ENCODE results near the gene ATXN1.

ATXN1 gene

GRCh38 chr6:16782278-16782677 is 21.0 kb upstream of the ATXN1 start:
- no peak for DNase-seq

GRCh38 chr6:16781348-16782169 is 20.3 kb upstream of the ATXN1 start:
- no peak for DNase-seq

- no peak for DNase-seq
These were observed 17.3 kb upstream of the ATXN1 start for GRCh38 chr6:16778521-16778920.

GRCh38 chr6:16777794-16778193 is 16.5 kb upstream of the ATXN1 start:
- DNase-seq, result no peak

GRCh38 chr6:16776394-16777017 is 15.2 kb upstream of the ATXN1 start:
- no peak for DNase-seq

GRCh38 chr6:16774437-16774836 is 13.2 kb upstream of the ATXN1 start:
- no peak for DNase-seq

GRCh38 chr6:16773362-16773761 is 12.1 kb upstream of the ATXN1 start:
- no peak for DNase-seq

- DNase-seq, result peak; percentile 54
These were observed 9.7 kb upstream of the ATXN1 start for GRCh38 chr6:16770701-16771569.

GRCh38 chr6:16769986-16770376 is 8.7 kb upstream of the ATXN1 start:
- DNase-seq, result no peak

- peak; percentile 74 for DNase-seq
These were observed 8.1 kb upstream of the ATXN1 start for GRCh38 chr6:16769131-16769985.

GRCh38 chr6:16768477-16768830 is 7.2 kb upstream of the ATXN1 start:
- no peak for DNase-seq

GRCh38 chr6:16767765-16768476 is 6.7 kb upstream of the ATXN1 start:
- no peak for DNase-seq

- DNase-seq, result no peak
These were observed 5.8 kb upstream of the ATXN1 start for GRCh38 chr6:16766836-16767745.

GRCh38 chr6:16766043-16766536 is 4.8 kb upstream of the ATXN1 start:
- DNase-seq, result no peak

GRCh38 chr6:16765235-16765634 is 4.0 kb upstream of the ATXN1 start:
- DNase-seq, result no peak

- DNase-seq, result no peak
These were observed 3.1 kb upstream of the ATXN1 start for GRCh38 chr6:16764188-16764950.

- peak; percentile 49 for DNase-seq
These were observed 1.6 kb upstream of the ATXN1 start for GRCh38 chr6:16762550-16763477.

GRCh38 chr6:16762268-16762549 is 949 bp upstream of the ATXN1 start:
- DNase-seq, result no peak
